HG03066 (cell line): ENCODE data around the gene HOXC11.

Experiments
- ATAC-seq: cut with Tn5 transposase; IDR thresholded peaks from one replicate; pipeline ENCODE4 v1.9.1; 2021; ENCODE audit warnings: low read depth; ENCODE audit not compliant: unreplicated experiment

The HOXC11 gene

GRCh38 chr12:54019091-54019811 is 46.3 kb downstream of the HOXC11 start:
- ATAC-seq: no peak

- no peak for ATAC-seq
Measured at GRCh38 chr12:54019924-54020590, 47.1 kb downstream of the HOXC11 start.

GRCh38 chr12:54020591-54021405 is 47.9 kb downstream of the HOXC11 start:
- no peak for ATAC-seq

GRCh38 chr12:54021432-54022013 is 48.6 kb downstream of the HOXC11 start:
- no peak for ATAC-seq

GRCh38 chr12:54022960-54023884 is 50.3 kb downstream of the HOXC11 start:
- no peak for ATAC-seq

GRCh38 chr12:54024127-54024526 is 51.2 kb downstream of the HOXC11 start:
- ATAC-seq: no peak

- ATAC-seq: no peak
Measured at GRCh38 chr12:54024581-54025305, 51.8 kb downstream of the HOXC11 start.

GRCh38 chr12:54025499-54026405 is 52.8 kb downstream of the HOXC11 start:
- ATAC-seq: no peak

GRCh38 chr12:54026640-54027441 is 53.9 kb downstream of the HOXC11 start:
- no peak for ATAC-seq
